Measurements from ENCODE around the gene TIMM17A. TPM values are rescaled to one million over a fixed set of nuclear protein-coding genes. Genes with fewer than 3 reads are reported as not detected.

TIMM17A gene
- total RNA-seq, 1 experiment from 2014 or later = 112 TPM

- CTCF ChIA-PET = no interaction called here
- BruUV-seq (replicated peaks) = no TSS peak
- POLR2A ChIA-PET (ENCODE audit: low non-redundant PET) = no interaction called here
These were observed 27.0 kb upstream of the TIMM17A start for GRCh38 chr1:201928266-201928665.

GRCh38 chr1:201930137-201930536 lies 25.2 kb upstream of the TIMM17A start:
- H3K4me1 ChIP-seq (ENCODE audit: insufficient read depth, low read length, poor library complexity, severe bottlenecking) = no peaks in the 10 kb centered on the region
- H3K4me3 ChIP-seq (ENCODE audit: low read depth, low read length, poor library complexity, severe bottlenecking) = no peak overlapping the region
- no peak for DNase-seq (ENCODE audit: low spot score)
- H3K36me3 ChIP-seq (ENCODE audit: insufficient read depth, low read length, poor library complexity, severe bottlenecking) = no peaks in the 10 kb centered on the region
- BruUV-seq (replicated peaks) = no TSS peak
- no peaks in the 10 kb centered on the region for H3K27me3 ChIP-seq (replicated peaks; ENCODE audit: insufficient read depth, low read depth, low read length, poor library complexity)
- ChIA-PET CTCF (no interaction called here), POLR2A (ENCODE audit: low non-redundant PET) (no interaction called here)
- TF ChIP-seq EZH2 (IDR thresholded peaks at IDR 0.05; ENCODE audit: borderline replicate concordance, low read depth, low read length, poor library complexity, severe bottlenecking) = no peak
- TF ChIP-seq CTCF (conservative IDR thresholded peaks at IDR 0.05; ENCODE audit: low read depth, low read length) = no peak
- no peaks in the 10 kb centered on the region for H3K9me3 ChIP-seq (ENCODE audit: low read depth, low read length, poor library complexity, severe bottlenecking)
- intact Hi-C loops (cut with micrococcal nuclease; ENCODE audit: unreplicated experiment) = no loop called here
- no peak overlapping the region for H3K27ac ChIP-seq (ENCODE audit: low read depth, low read length, poor library complexity, severe bottlenecking)

More at GRCh38 chr1:201928266-201928665, 27.0 kb upstream of the TIMM17A start:
- no peaks in the 10 kb centered on the region for H3K4me1 ChIP-seq (ENCODE audit: insufficient read depth, low read length, poor library complexity, severe bottlenecking)
- H3K36me3 ChIP-seq (ENCODE audit: insufficient read depth, low read length, poor library complexity, severe bottlenecking) = no peaks in the 10 kb centered on the region
- no peak overlapping the region for H3K4me3 ChIP-seq (ENCODE audit: low read depth, low read length, poor library complexity, severe bottlenecking)
- TF ChIP-seq CTCF (conservative IDR thresholded peaks at IDR 0.05; ENCODE audit: low read depth, low read length) (no peak), EZH2 (IDR thresholded peaks at IDR 0.05; ENCODE audit: borderline replicate concordance, low read depth, low read length, poor library complexity, severe bottlenecking) (no peak)
- intact Hi-C loops (cut with micrococcal nuclease; ENCODE audit: unreplicated experiment) = no loop called here
- no peak for DNase-seq (ENCODE audit: low spot score)
- no peaks in the 10 kb centered on the region for H3K27me3 ChIP-seq (replicated peaks; ENCODE audit: insufficient read depth, low read depth, low read length, poor library complexity)
- H3K9me3 ChIP-seq (ENCODE audit: low read depth, low read length, poor library complexity, severe bottlenecking) = no peaks in the 10 kb centered on the region
- H3K27ac ChIP-seq (ENCODE audit: low read depth, low read length, poor library complexity, severe bottlenecking) = no peak overlapping the region

GRCh38 chr1:201930803-201931202 lies 24.5 kb upstream of the TIMM17A start:
- Histone ChIP-seq H3K4me3 (ENCODE audit: low read depth, low read length, poor library complexity, severe bottlenecking) (no peak overlapping the region), H3K36me3 (ENCODE audit: insufficient read depth, low read length, poor library complexity, severe bottlenecking) (no peaks in the 10 kb centered on the region), H3K9me3 (ENCODE audit: low read depth, low read length, poor library complexity, severe bottlenecking) (no peaks in the 10 kb centered on the region), H3K4me1 (ENCODE audit: insufficient read depth, low read length, poor library complexity, severe bottlenecking) (no peaks in the 10 kb centered on the region), H3K27ac (ENCODE audit: low read depth, low read length, poor library complexity, severe bottlenecking) (no peak overlapping the region), H3K27me3 (replicated peaks; ENCODE audit: insufficient read depth, low read depth, low read length, poor library complexity) (no peaks in the 10 kb centered on the region)
- BruUV-seq (replicated peaks) = no TSS peak
- TF ChIP-seq EZH2 (IDR thresholded peaks at IDR 0.05; ENCODE audit: borderline replicate concordance, low read depth, low read length, poor library complexity, severe bottlenecking) = no peak
- TF ChIP-seq CTCF (conservative IDR thresholded peaks at IDR 0.05; ENCODE audit: low read depth, low read length) = no peak
- CTCF ChIA-PET = no interaction called here
- POLR2A ChIA-PET (ENCODE audit: low non-redundant PET) = no interaction called here
- intact Hi-C loops (cut with micrococcal nuclease; ENCODE audit: unreplicated experiment) = no loop called here
- no peak for DNase-seq (ENCODE audit: low spot score)
